HepG2 (cell line): Measurements from ENCODE around the gene FYTTD1. TPM values are rescaled to one million over a fixed set of nuclear protein-coding genes. Genes with fewer than 3 reads are reported as not detected.

Experiments used
- BORCS8-MEF2B ChIP-seq: sonication (generic); formaldehyde crosslinking; IDR thresholded peaks from 2 replicates; pipeline ENCODE4 v1.8.0; 2022; ENCODE audit warnings: mild to moderate bottlenecking, missing genetic modification reagents
- CTCF ChIP-seq: sonication (generic); formaldehyde crosslinking; IDR thresholded peaks from 2 replicates; pipeline ENCODE4 v1.5.0; 2020; ENCODE audit warnings: mild to moderate bottlenecking, missing genetic modification reagents, moderate library complexity
- EP300 ChIP-seq, 3 experiments: sonication (generic) in 1 of 3; formaldehyde crosslinking in 1 of 3; IDR thresholded peaks; 2 replicates each; pipeline versions ENCODE4 v1.5.1 to v1.6.1; 2011 to 2020; ENCODE audit warnings: low read depth in 2 of 3, low read length in 2 of 3, borderline replicate concordance in 1 of 3, improper control_type of control experiment in 1 of 3, mild to moderate bottlenecking in 1 of 3, missing genetic modification reagents in 1 of 3, moderate library complexity in 1 of 3
- HMGA1 ChIP-seq: sonication (generic); formaldehyde crosslinking; conservative IDR thresholded peaks from 2 replicates; pipeline ENCODE4 v1.4.0; 2020; ENCODE audit warnings: missing genetic modification reagents
- MTF2 ChIP-seq: sonication (generic); formaldehyde crosslinking; IDR thresholded peaks from 2 replicates; pipeline ENCODE4 v1.5.0; 2020; ENCODE audit warnings: missing genetic modification reagents, borderline replicate concordance
- PHF8 ChIP-seq: sonication (generic); formaldehyde crosslinking; IDR thresholded peaks from 2 replicates; pipeline ENCODE4 v1.5.0; 2020; ENCODE audit warnings: missing genetic modification reagents
- POLR2AphosphoS5 ChIP-seq: IDR thresholded peaks from 2 replicates; pipeline ENCODE4 v1.6.1; 2012; ENCODE audit warnings: low read depth, low read length
- REPIN1 ChIP-seq: sonication (generic); formaldehyde crosslinking; IDR thresholded peaks from 2 replicates; pipeline ENCODE4 v1.8.0; 2022; ENCODE audit warnings: missing genetic modification reagents, low read depth, mild to moderate bottlenecking, borderline replicate concordance
- TMF1 ChIP-seq: sonication (generic); formaldehyde crosslinking; IDR thresholded peaks from 2 replicates; pipeline ENCODE4 v1.8.1; 2022; ENCODE audit warnings: low read depth, missing genetic modification reagents
- ZNF138 ChIP-seq: sonication (generic); formaldehyde crosslinking; IDR thresholded peaks from 2 replicates; pipeline ENCODE4 v1.5.0; 2020; ENCODE audit warnings: mild to moderate bottlenecking, low read depth, missing genetic modification reagents
- ZNF18 ChIP-seq: sonication (generic); formaldehyde crosslinking; IDR thresholded peaks from 2 replicates; pipeline ENCODE4 v1.8.0; 2022; ENCODE audit warnings: mild to moderate bottlenecking, missing genetic modification reagents; ENCODE audit not compliant: insufficient replicate concordance
- ZNF329 ChIP-seq: sonication (generic); formaldehyde crosslinking; IDR thresholded peaks from 2 replicates; pipeline ENCODE4 v1.9.0; 2021; ENCODE audit warnings: low read depth, mild to moderate bottlenecking, missing genetic modification reagents
- ZNF362 ChIP-seq: sonication (generic); formaldehyde crosslinking; IDR thresholded peaks from 2 replicates; pipeline ENCODE4 v1.4.0; 2020; ENCODE audit warnings: missing genetic modification reagents, mild to moderate bottlenecking, borderline replicate concordance
- ZNF746 ChIP-seq: sonication (generic); formaldehyde crosslinking; IDR thresholded peaks from 2 replicates; pipeline ENCODE4 v1.8.0; 2022; ENCODE audit warnings: mild to moderate bottlenecking, missing genetic modification reagents
- ZNF776 ChIP-seq: sonication (generic); formaldehyde crosslinking; IDR thresholded peaks from 2 replicates; pipeline ENCODE4 v1.4.0; 2020; ENCODE audit warnings: mild to moderate bottlenecking, missing genetic modification reagents
- ZZZ3 ChIP-seq: sonication (generic); formaldehyde crosslinking; IDR thresholded peaks from 2 replicates; pipeline ENCODE4 v1.4.0; 2020; ENCODE audit warnings: missing genetic modification reagents, mild to moderate bottlenecking, borderline replicate concordance
- polyA plus RNA-seq, 8 experiments: library from polyadenylated mRNA; depleted of rRNA in 3 of 8; stranded (reverse) in 7 of 8; unstranded in 1 of 8; fragments of >200 nt; fragmentation: Illumina TruSeq in 4 of 8; extraction: Trizol in 4 of 8; gene quantifications; 2 replicates each; pipeline versions ENCODE4 v1.2.1 to v1.2.3, GENCODE V29; 2011 to 2016; ENCODE audit warnings: low read depth in 4 of 8, missing spikeins in 1 of 8, mixed read lengths in 1 of 8; ENCODE audit not compliant: insufficient read depth in 1 of 8
- total RNA-seq, 5 experiments: library from RNA; depleted of rRNA; stranded (reverse); fragments of >200 nt; fragmentation: Illumina TruSeq; extraction: Trizol; gene quantifications; 2 replicates each; pipeline ENCODE4 v1.2.3, GENCODE V29; 2016; ENCODE audit warnings: low read depth in 1 of 5
- TF ChIP-seq, protein P1 (sequence below): sonication (generic); formaldehyde crosslinking; IDR thresholded peaks from 2 replicates; pipeline ENCODE4 v1.5.0; 2020; ENCODE audit warnings: mild to moderate bottlenecking, missing genetic modification reagents
- TF ChIP-seq, protein P2 (sequence below): IDR thresholded peaks from 2 replicates; pipeline ENCODE4 v1.6.1; 2018; ENCODE audit warnings: missing genetic modification reagents

The FYTTD1 gene
- total and polyA plus RNA-seq, 2 of the 13 experiments (the other 11 are each of a cell fraction or from before 2014, with no cell fraction given), result 6.5 to 28.8 TPM

DNA sequence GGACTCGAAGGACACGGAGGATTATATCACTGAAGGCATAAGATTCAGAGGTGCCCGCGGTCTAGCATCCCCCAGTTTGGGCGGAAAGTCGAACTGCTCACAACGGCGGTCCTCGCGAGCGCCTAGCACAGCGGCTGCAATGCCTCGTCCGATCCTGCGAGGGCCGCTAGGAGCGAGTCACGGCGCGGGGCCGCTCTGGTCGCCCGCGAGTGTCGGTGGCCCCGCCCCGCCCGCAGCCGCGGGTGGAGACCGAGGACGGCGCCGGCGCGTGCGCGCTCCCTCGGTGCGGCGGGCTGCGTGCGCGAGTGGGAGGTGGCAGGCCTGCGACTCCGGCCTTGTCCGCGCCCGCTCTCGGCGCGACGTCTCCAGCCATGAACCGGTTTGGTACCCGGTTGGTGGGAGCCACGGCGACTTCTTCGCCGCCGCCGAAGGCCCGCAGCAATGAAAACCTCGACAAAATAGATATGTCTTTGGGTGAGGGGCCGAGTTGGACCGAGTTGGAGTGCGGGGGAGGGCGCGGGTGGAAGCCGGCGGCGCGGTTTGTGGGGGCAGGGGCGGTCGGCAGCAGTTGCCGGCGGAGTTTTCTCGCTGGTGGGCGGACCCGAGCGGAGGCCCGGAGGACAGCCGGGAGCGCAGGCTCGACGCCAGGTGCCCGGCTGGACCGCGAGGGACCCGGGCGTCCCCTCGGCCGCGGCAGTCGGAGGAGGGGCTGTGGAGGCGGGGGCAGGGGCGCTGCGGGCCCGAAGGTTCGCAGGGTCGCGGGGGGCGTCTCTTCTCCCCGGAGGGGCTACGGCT lies at the start of gene FYTTD1 (continued):
- TF ChIP-seq, protein P1, sequence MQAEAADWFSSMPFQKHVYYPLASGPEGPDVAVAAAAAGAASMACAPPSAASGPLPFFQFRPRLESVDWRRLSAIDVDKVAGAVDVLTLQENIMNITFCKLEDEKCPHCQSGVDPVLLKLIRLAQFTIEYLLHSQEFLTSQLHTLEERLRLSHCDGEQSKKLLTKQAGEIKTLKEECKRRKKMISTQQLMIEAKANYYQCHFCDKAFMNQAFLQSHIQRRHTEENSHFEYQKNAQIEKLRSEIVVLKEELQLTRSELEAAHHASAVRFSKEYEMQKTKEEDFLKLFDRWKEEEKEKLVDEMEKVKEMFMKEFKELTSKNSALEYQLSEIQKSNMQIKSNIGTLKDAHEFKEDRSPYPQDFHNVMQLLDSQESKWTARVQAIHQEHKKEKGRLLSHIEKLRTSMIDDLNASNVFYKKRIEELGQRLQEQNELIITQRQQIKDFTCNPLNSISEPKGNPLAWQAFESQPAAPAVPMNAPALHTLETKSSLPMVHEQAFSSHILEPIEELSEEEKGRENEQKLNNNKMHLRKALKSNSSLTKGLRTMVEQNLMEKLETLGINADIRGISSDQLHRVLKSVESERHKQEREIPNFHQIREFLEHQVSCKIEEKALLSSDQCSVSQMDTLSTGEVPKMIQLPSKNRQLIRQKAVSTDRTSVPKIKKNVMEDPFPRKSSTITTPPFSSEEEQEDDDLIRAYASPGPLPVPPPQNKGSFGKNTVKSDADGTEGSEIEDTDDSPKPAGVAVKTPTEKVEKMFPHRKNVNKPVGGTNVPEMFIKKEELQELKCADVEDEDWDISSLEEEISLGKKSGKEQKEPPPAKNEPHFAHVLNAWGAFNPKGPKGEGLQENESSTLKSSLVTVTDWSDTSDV (CRISPR knock-in tag), result peak; percentile 68; the same call in 1 of the 2 replicates
- TF ChIP-seq ZZZ3 (CRISPR knock-in tag), result no peak
- TF ChIP-seq PHF8 (CRISPR knock-in tag), result peak; percentile 66; the same call in 1 of the 2 replicates
- no peak for TF ChIP-seq HMGA1 (CRISPR knock-in tag)
- TF ChIP-seq ZNF138 (CRISPR knock-in tag), result peak; percentile 84
- peak; percentile 67 for TF ChIP-seq TMF1
- no peak for TF ChIP-seq ZNF18 (CRISPR knock-in tag)
- TF ChIP-seq POLR2AphosphoS5, result peak; percentile 49
- peak; percentile 64 for TF ChIP-seq CTCF (CRISPR knock-in tag)
- TF ChIP-seq EP300 (IDR thresholded peaks at IDR 0.05; ENCODE audit: low read depth in 2 of 2, low read length in 2 of 2), result 0 out of 4 replicates have a peak, but pooled peaks of 1 of the 2 experiments have one; percentile 7
- TF ChIP-seq EP300 (CRISPR knock-in tag; IDR thresholded peaks at IDR 0.05; ENCODE audit: borderline replicate concordance), result no peak
- no peak for TF ChIP-seq MTF2 (CRISPR knock-in tag)
- TF ChIP-seq ZNF746 (CRISPR knock-in tag), result peak; percentile 78; the same call in 1 of the 2 replicates
- TF ChIP-seq ZNF329, result peak; percentile 81; the same call in 1 of the 2 replicates
- TF ChIP-seq, protein P2, sequence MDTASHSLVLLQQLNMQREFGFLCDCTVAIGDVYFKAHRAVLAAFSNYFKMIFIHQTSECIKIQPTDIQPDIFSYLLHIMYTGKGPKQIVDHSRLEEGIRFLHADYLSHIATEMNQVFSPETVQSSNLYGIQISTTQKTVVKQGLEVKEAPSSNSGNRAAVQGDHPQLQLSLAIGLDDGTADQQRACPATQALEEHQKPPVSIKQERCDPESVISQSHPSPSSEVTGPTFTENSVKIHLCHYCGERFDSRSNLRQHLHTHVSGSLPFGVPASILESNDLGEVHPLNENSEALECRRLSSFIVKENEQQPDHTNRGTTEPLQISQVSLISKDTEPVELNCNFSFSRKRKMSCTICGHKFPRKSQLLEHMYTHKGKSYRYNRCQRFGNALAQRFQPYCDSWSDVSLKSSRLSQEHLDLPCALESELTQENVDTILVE (CRISPR knock-in tag), result peak; percentile 45
- TF ChIP-seq REPIN1 (CRISPR knock-in tag), result peak; percentile 44; the same call in 1 of the 2 replicates
- TF ChIP-seq ZNF362, result no peak
- TF ChIP-seq ZNF776 (CRISPR knock-in tag), result peak; percentile 81; the same call in 1 of the 2 replicates
- peak; percentile 74; the same call in 1 of the 2 replicates for TF ChIP-seq BORCS8-MEF2B (CRISPR knock-in tag)
